Endothelial cell of umbilical vein (primary cell): Measurements from ENCODE around the gene NAALADL1. TPM values are rescaled to one million over a fixed set of nuclear protein-coding genes. Genes with fewer than 3 reads are reported as not detected.

ENCODE experiments used
- BruUV-seq: library from RNA; stranded (reverse); fragments of 400-500 nt; replicated peaks from 2 replicates; lab custom pipeline; 2021; lab: Mats Ljungman, UMichigan
- CTCF ChIA-PET: fragments of 300-600, 350-600 bp; sonication (Branson Sonifier 250); formaldehyde crosslinking; loops from one replicate; lab custom pipeline; 2021; ENCODE audit warnings: antibody characterized with exemption, inconsistent platforms; lab: Charles Lee
- POLR2A ChIA-PET: fragments of 300-600, 350-600 bp; sonication (Branson Sonifier 250); formaldehyde crosslinking; loops from one replicate; lab custom pipeline; 2021; ENCODE audit warnings: antibody characterized with exemption, inconsistent platforms; lab: Charles Lee
- DNase-seq: peaks from one replicate; pipeline ENCODE4 v3.0.0-alpha.2; 2011; ENCODE audit warnings: low read depth, low spot score
- FAIRE-seq: peaks from 2 replicates; lab custom pipeline; 2011; peaks lifted over from hg19 to GRCh38; lab: Jason Lieb, UNC
- H2AFZ ChIP-seq: 2 replicates; pipeline ENCODE4 v1.6.0; 2012; ENCODE audit warnings: low read depth, low read length, control low read depth, inconsistent platforms
- H3K27ac ChIP-seq: 2 replicates; pipeline ENCODE4 v1.5.1; 2011; ENCODE audit warnings: low read depth, mild to moderate bottlenecking, control low read depth, low read length, moderate library complexity; ENCODE audit not compliant: insufficient read depth
- H3K27me3 ChIP-seq, 2 experiments: 2 replicates each; pipeline versions ENCODE4 v1.6.0 to v1.6.1; 2011; ENCODE audit warnings: low read length in 2 of 2, mixed read lengths in 1 of 2; ENCODE audit not compliant: control insufficient read depth in 2 of 2, insufficient read depth in 2 of 2
- H3K36me3 ChIP-seq, 2 experiments: 2 replicates in 1 of 2; 3 replicates in 1 of 2; pipeline ENCODE4 v1.5.1; 2011; ENCODE audit warnings: low read length in 2 of 2, mild to moderate bottlenecking in 1 of 2, moderate library complexity in 1 of 2; ENCODE audit not compliant: control insufficient read depth in 2 of 2, insufficient read depth in 2 of 2; ENCODE audit errors: extremely low read depth in 1 of 2
- H3K4me1 ChIP-seq: 3 replicates; pipeline ENCODE4 v1.5.1; 2011; ENCODE audit warnings: mild to moderate bottlenecking, low read length; ENCODE audit not compliant: control insufficient read depth, insufficient read depth; ENCODE audit errors: extremely low read depth
- H3K4me2 ChIP-seq: 2 replicates; pipeline ENCODE4 v1.6.1; 2011; ENCODE audit warnings: low read length, control low read depth, mixed read lengths; ENCODE audit not compliant: insufficient read depth
- H3K4me3 ChIP-seq, 3 experiments: fragments of 200-600 bp in 1 of 3; sonication (generic), shearing (Covaris generic) in 1 of 3; replicated peaks in 1 of 3; 2 replicates each; pipeline ENCODE4 v1.5.1; 2011 to 2016; ENCODE audit warnings: control low read depth in 3 of 3, low read length in 3 of 3, mild to moderate bottlenecking in 2 of 3, inconsistent platforms in 1 of 3, low read depth in 1 of 3, moderate library complexity in 1 of 3; ENCODE audit not compliant: insufficient read depth in 1 of 3
- H3K79me2 ChIP-seq: 2 replicates; pipeline ENCODE4 v1.6.0; 2012; ENCODE audit warnings: low read length, inconsistent platforms; ENCODE audit not compliant: control insufficient read depth, insufficient read depth
- H3K9ac ChIP-seq: replicated peaks from 2 replicates; pipeline ENCODE3; 2011; ENCODE audit warnings: low read length, control low read depth; ENCODE audit not compliant: insufficient read depth; ENCODE audit errors: extremely low read depth
- H3K9me1 ChIP-seq: replicated peaks from 3 replicates; pipeline ENCODE4 v1.6.0; 2011; ENCODE audit warnings: mild to moderate bottlenecking, low read length; ENCODE audit not compliant: control insufficient read depth, insufficient read depth; ENCODE audit errors: extremely low read depth
- H3K9me3 ChIP-seq: replicated peaks from 2 replicates; pipeline ENCODE4 v1.5.1; 2012; ENCODE audit warnings: low read length, inconsistent platforms; ENCODE audit not compliant: control insufficient read depth, insufficient read depth
- H4K20me1 ChIP-seq: replicated peaks from 2 replicates; pipeline ENCODE3; 2011; ENCODE audit warnings: mild to moderate bottlenecking, low read length; ENCODE audit not compliant: control insufficient read depth, insufficient read depth; ENCODE audit errors: extremely low read depth
- CTCF ChIP-seq, 2 donors: IDR thresholded peaks; 1 replicate in 1 of 2; 2 replicates in 1 of 2; pipeline ENCODE4 v1.5.1; 2011; ENCODE audit warnings: low read length in 2 of 2, mild to moderate bottlenecking in 2 of 2, moderate library complexity in 2 of 2, control low read depth in 1 of 2, inconsistent platforms in 1 of 2, low read depth in 1 of 2; ENCODE audit not compliant: insufficient read depth in 1 of 2; ENCODE audit errors: extremely low read depth in 1 of 2
- EZH2 ChIP-seq: IDR thresholded peaks from 2 replicates; pipeline ENCODE4 v1.6.1; 2012; ENCODE audit warnings: borderline replicate concordance, low read depth, mild to moderate bottlenecking, moderate library complexity, low read length, inconsistent platforms; ENCODE audit not compliant: severe bottlenecking
- FOS ChIP-seq: IDR thresholded peaks from 2 replicates; pipeline ENCODE4 v1.6.1; 2011; ENCODE audit warnings: mild to moderate bottlenecking, low read length, moderate library complexity, borderline replicate concordance; ENCODE audit not compliant: insufficient read depth
- GATA2 ChIP-seq: IDR thresholded peaks from 2 replicates; pipeline ENCODE4 v1.7.0; 2011; ENCODE audit warnings: low read depth, mild to moderate bottlenecking, moderate library complexity, mixed read lengths, low read length; ENCODE audit not compliant: insufficient read length, insufficient read depth
- JUN ChIP-seq: IDR thresholded peaks from 2 replicates; pipeline ENCODE4 v1.6.1; 2011; ENCODE audit warnings: borderline replicate concordance, low read depth; ENCODE audit not compliant: insufficient read length, insufficient read depth
- MAX ChIP-seq: IDR thresholded peaks from 2 replicates; pipeline ENCODE4 v1.6.1; 2011; ENCODE audit not compliant: insufficient read depth, insufficient read length
- MYC ChIP-seq: IDR thresholded peaks from one replicate; pipeline ENCODE4 v1.6.1; 2011; ENCODE audit warnings: mild to moderate bottlenecking, low read depth, low read length
- POLR2A ChIP-seq: IDR thresholded peaks from 2 replicates; pipeline ENCODE4 v1.6.1; 2012; ENCODE audit warnings: low read depth, mild to moderate bottlenecking, control low read depth, low read length
- POLR2AphosphoS5 ChIP-seq: IDR thresholded peaks from 2 replicates; pipeline ENCODE4 v1.6.1; 2012; ENCODE audit warnings: low read depth, mild to moderate bottlenecking, control low read depth, low read length, moderate library complexity; ENCODE audit not compliant: insufficient read depth
- dilution Hi-C: fragments of 300-500 bp; cut with MboI; formaldehyde crosslinking; loops from one replicate; pipeline ENCODE4 v1.15.0; 2019; ENCODE audit warnings: low sequenced_read_pairs; ENCODE audit not compliant: extremely low pct_ligation_motif_present
- intact Hi-C: fragments of 100-400 bp; cut with micrococcal nuclease; formaldehyde crosslinking; loops from one replicate; pipeline ENCODE4 v1.10.0; 2022
- polyA plus RNA-seq, 4 experiments: library from polyadenylated mRNA; depleted of rRNA in 3 of 4; stranded (reverse) in 3 of 4; unstranded in 1 of 4; fragments of >200 nt; gene quantifications; 2 replicates each; pipeline versions ENCODE4 v1.2.1 to v1.2.3, GENCODE V29; 2011 to 2012; ENCODE audit warnings: missing spikeins in 1 of 4
- total RNA-seq: library from RNA; stranded (reverse); gene quantifications from 2 replicates; pipeline ENCODE4 v1.2.3, GENCODE V29; 2021

NAALADL1 gene
- total and polyA plus RNA-seq, 2 donors (not counting 3 experiments of a cell fraction or from before 2014, with no cell fraction given) = 6.8 to 13.9 TPM

GRCh38 chr11:65065851-65066250, 7.5 kb upstream of the NAALADL1 start:
- Histone ChIP-seq H3K9me3 (no peaks in the 10 kb centered on the region), H2AFZ (no peak overlapping the region), H3K4me1 (no peaks in the 10 kb centered on the region), H3K4me3 (no peak overlapping the region), H3K4me2 (no peak overlapping the region), H4K20me1 (no peaks in the 10 kb centered on the region), H3K79me2 (no peaks in the 10 kb centered on the region), H3K27me3 (no peaks in the 10 kb centered on the region), H3K9me1 (no peaks in the 10 kb centered on the region), H3K27ac (no peak overlapping the region), H3K36me3 (no peaks in the 10 kb centered on the region), H3K9ac (no peak overlapping the region)
- no peak for FAIRE-seq
- no peak for DNase-seq
- ChIA-PET CTCF (no interaction called here), POLR2A (interaction anchor here (0.6 kb wide), 1 partner anchor 265 kb away, joined by 12 read pairs; no protein-coding TSS in a partner anchor)
- intact Hi-C loops = no loop called here
- dilution Hi-C loops = no loop called here
- no TSS peak for BruUV-seq
- TF ChIP-seq EZH2 = no peak
- no peak for TF ChIP-seq POLR2AphosphoS5
- no peak for TF ChIP-seq JUN
- no peak for TF ChIP-seq POLR2A
- no peak for TF ChIP-seq GATA2
- no peak for TF ChIP-seq MYC
- no peak for TF ChIP-seq CTCF (IDR thresholded peaks at IDR 0.05; ENCODE audit: extremely low read depth in 1 of 2, insufficient read depth in 1 of 2, low read depth in 1 of 2, low read length in 2 of 2)
- TF ChIP-seq MAX = no peak
- no peak for TF ChIP-seq FOS
